Activated CD8-positive, alpha-beta T cell treated with anti-CD3 and anti-CD28 coated beads for 36 hours (primary cell): ENCODE results near the gene SIL1. TPM values are rescaled to one million over a fixed set of nuclear protein-coding genes. Genes with fewer than 3 reads are reported as not detected.
"Not testable (repeated sequence)": the region's sequence is repeated elsewhere in the genome, so short reads cannot be mapped to it uniquely, and the experiment has no call there.

ENCODE experiments used
- ATAC-seq: fragments of 200-7000 bp; cut with Tn5 transposase; one replicate; pipeline ENCODE4 v1.10.0; 2021; ENCODE audit warnings: mild to moderate bottlenecking, moderate library complexity
- CTCF ChIA-PET: fragments of 350-600 bp; sonication (Branson Sonifier 250); formaldehyde crosslinking; loops from one replicate; lab custom pipeline; 2021; ENCODE audit warnings: antibody characterized with exemption; lab: Charles Lee
- POLR2A ChIA-PET: fragments of 350-600 bp; sonication (Branson Sonifier 250); formaldehyde crosslinking; loops from one replicate; lab custom pipeline; 2021; ENCODE audit warnings: antibody characterized with exemption; lab: Charles Lee
- DNase-seq: peaks from one replicate; pipeline ENCODE4 v3.0.0-alpha.2; 2020
- H3K27ac Mint-ChIP-seq: one replicate; pipeline ENCODE4 v1.8.0; 2021; ENCODE audit warnings: mild to moderate bottlenecking, mixed read lengths
- H3K27me3 Mint-ChIP-seq: one replicate; pipeline ENCODE4 v1.8.0; 2021; ENCODE audit warnings: mixed read lengths
- H3K36me3 Mint-ChIP-seq: one replicate; pipeline ENCODE4 v1.8.0; 2021; ENCODE audit warnings: low read depth, mixed read lengths
- H3K4me1 Mint-ChIP-seq: one replicate; pipeline ENCODE4 v1.8.0; 2021; ENCODE audit warnings: low read depth, mixed read lengths
- H3K4me3 Mint-ChIP-seq: one replicate; pipeline ENCODE4 v1.8.0; 2021; ENCODE audit warnings: mild to moderate bottlenecking, moderate library complexity, mixed read lengths
- H3K9me3 Mint-ChIP-seq: one replicate; pipeline ENCODE4 v1.8.0; 2021; ENCODE audit warnings: mixed read lengths
- intact Hi-C: fragments of 100-400 bp; cut with micrococcal nuclease; formaldehyde crosslinking; loops from one replicate; pipeline ENCODE4 v1.10.0; 2022
- total RNA-seq, 2 experiments: library from RNA; stranded (reverse); gene quantifications; one replicate each; pipeline ENCODE4 v1.2.3, GENCODE V29; 2021
- TF ChIP-seq, protein P1 (sequence below): fragments of 200-600 bp; IDR thresholded peaks from one replicate; pipeline ENCODE4 v1.8.0; 2022; ENCODE audit warnings: antibody characterized with exemption, mild to moderate bottlenecking

Gene SIL1
- total RNA-seq, 2 experiments from 2014 or later: 27.6 to 32.3 TPM

- H3K4me3 Mint-ChIP-seq: no peak overlapping the region
- intact Hi-C loops: no loop called here
- ATAC-seq (no peak), DNase-seq (no peak)
- peaks cover 16% of the 10 kb centered on the region for H3K9me3 Mint-ChIP-seq
- peaks cover 2% of the 10 kb centered on the region for H3K4me1 Mint-ChIP-seq
- H3K27me3 Mint-ChIP-seq: no peaks in the 10 kb centered on the region
- H3K36me3 Mint-ChIP-seq: peaks cover 25% of the 10 kb centered on the region
- POLR2A ChIA-PET: no interaction called here
- H3K27ac Mint-ChIP-seq: no peak overlapping the region
- CTCF ChIA-PET: no interaction called here
- TF ChIP-seq, protein P1, sequence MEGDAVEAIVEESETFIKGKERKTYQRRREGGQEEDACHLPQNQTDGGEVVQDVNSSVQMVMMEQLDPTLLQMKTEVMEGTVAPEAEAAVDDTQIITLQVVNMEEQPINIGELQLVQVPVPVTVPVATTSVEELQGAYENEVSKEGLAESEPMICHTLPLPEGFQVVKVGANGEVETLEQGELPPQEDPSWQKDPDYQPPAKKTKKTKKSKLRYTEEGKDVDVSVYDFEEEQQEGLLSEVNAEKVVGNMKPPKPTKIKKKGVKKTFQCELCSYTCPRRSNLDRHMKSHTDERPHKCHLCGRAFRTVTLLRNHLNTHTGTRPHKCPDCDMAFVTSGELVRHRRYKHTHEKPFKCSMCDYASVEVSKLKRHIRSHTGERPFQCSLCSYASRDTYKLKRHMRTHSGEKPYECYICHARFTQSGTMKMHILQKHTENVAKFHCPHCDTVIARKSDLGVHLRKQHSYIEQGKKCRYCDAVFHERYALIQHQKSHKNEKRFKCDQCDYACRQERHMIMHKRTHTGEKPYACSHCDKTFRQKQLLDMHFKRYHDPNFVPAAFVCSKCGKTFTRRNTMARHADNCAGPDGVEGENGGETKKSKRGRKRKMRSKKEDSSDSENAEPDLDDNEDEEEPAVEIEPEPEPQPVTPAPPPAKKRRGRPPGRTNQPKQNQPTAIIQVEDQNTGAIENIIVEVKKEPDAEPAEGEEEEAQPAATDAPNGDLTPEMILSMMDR: no peak
Observed at GRCh38 chr5:139037732-139038131, 160.4 kb downstream of the SIL1 start.

DNA sequence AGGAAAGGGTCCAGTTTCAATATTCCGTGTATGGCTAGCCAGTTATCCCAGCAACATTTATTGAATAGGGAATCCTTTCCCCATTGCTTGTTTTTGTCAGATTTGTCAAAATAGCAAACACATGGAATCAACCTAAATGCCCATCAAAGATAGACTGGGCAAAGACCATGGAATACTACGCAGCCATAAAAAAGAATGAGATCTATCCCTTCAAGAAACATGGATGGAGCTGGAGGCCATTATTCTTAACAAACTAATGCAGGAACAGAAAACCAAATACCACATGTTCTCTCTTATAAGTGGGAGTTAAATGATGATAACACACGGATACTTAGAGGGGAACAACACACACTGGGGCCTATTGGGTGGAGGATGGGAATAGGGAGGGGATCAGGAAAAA, 161.8 kb downstream of the SIL1 start:
- CTCF ChIA-PET, POLR2A ChIA-PET, H3K27ac Mint-ChIP-seq: not testable (repeated sequence)

GRCh38 chr5:139027150-139027549, 171.0 kb downstream of the SIL1 start:
- Mint-ChIP-seq H3K27me3 (no peaks in the 10 kb centered on the region), H3K9me3 (no peaks in the 10 kb centered on the region), H3K4me3 (no peak overlapping the region), H3K27ac (no peak overlapping the region), H3K4me1 (peaks cover 4% of the 10 kb centered on the region), H3K36me3 (peaks cover 2% of the 10 kb centered on the region)
- no peak for DNase-seq
- TF ChIP-seq, protein P1: no peak
- ChIA-PET POLR2A (no interaction called here), CTCF (no interaction called here)
- no peak for ATAC-seq
- intact Hi-C loops: no loop called here

More for the DNA sequence above, 161.8 kb downstream of the SIL1 start:
- intact Hi-C loops, ATAC-seq, DNase-seq, H3K4me3 Mint-ChIP-seq, H3K27me3 Mint-ChIP-seq, H3K4me1 Mint-ChIP-seq: not testable (repeated sequence)
- Mint-ChIP-seq H3K36me3 (peaks cover 23% of the 10 kb centered on the region), H3K9me3 (peaks cover 16% of the 10 kb centered on the region)

DNA sequence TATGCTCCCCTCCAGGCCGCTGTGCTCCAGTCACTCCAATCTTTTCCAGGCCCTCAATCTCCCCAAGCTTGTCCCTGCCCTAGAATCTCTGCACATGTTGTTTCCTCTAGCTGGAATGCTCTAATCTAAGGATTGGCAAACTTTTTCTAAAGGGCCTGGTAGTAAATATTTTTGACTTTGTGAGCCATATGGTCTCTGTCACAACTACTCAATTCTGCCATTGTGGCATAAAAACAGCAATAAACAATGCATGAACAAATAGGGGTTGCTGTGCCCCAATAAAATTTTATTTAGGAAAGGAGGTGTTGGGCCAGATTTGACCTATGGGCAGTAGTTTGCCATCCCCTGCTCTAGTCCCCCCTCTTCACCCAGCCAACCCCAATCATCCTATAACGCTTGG, 172.5 kb downstream of the SIL1 start:
- intact Hi-C loops: no loop called here
- TF ChIP-seq, protein P1: no peak
- DNase-seq (no peak), ATAC-seq (no peak)
- Mint-ChIP-seq H3K4me3 (no peak overlapping the region), H3K27ac (no peak overlapping the region), H3K9me3 (no peaks in the 10 kb centered on the region), H3K36me3 (peaks cover 2% of the 10 kb centered on the region), H3K27me3 (no peaks in the 10 kb centered on the region), H3K4me1 (peaks cover 4% of the 10 kb centered on the region)
- ChIA-PET POLR2A (no interaction called here), CTCF (no interaction called here)

DNA sequence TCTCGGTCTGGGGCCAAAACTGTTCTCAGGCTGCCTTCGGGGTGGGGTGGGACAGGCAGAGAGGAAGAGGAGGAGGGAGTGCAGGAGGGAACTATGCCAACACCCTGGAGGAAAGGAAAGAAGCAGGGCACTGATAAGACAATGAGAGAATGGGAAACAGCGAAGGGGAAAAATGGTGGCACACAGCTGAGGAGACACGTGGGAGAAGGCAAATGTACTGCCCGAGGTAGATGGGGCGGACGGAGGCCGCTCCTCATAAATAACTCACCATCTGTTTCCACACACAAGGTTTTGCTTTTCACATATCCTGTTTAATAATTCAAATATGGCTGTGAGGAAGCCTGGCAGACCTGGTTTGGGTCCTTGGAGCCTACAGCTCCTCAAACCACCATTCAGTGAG, 174.9 kb downstream of the SIL1 start:
- H3K36me3 Mint-ChIP-seq: peaks cover 6% of the 10 kb centered on the region
- POLR2A ChIA-PET: no interaction called here
- TF ChIP-seq, protein P1: no peak
- H3K4me3 Mint-ChIP-seq: no peak overlapping the region
- H3K4me1 Mint-ChIP-seq: peaks cover 4% of the 10 kb centered on the region
- H3K9me3 Mint-ChIP-seq: no peaks in the 10 kb centered on the region
- H3K27me3 Mint-ChIP-seq: no peaks in the 10 kb centered on the region
- ATAC-seq (no peak), DNase-seq (no peak)
- no peak overlapping the region for H3K27ac Mint-ChIP-seq
- intact Hi-C loops: no loop called here
- CTCF ChIA-PET: no interaction called here

- H3K36me3 Mint-ChIP-seq: peaks cover 8% of the 10 kb centered on the region
- CTCF ChIA-PET: no interaction called here
Observed at GRCh38 chr5:139022528-139022927, 175.6 kb downstream of the SIL1 start.

More at GRCh38 chr5:139022528-139022927, 175.6 kb downstream of the SIL1 start:
- Mint-ChIP-seq H3K27me3 (no peaks in the 10 kb centered on the region), H3K27ac (no peak overlapping the region), H3K4me3 (no peak overlapping the region), H3K4me1 (no peaks in the 10 kb centered on the region), H3K9me3 (no peaks in the 10 kb centered on the region)
- intact Hi-C loops: no loop called here
- DNase-seq: no peak
- POLR2A ChIA-PET: no interaction called here
- no peak for ATAC-seq
- TF ChIP-seq, protein P1: no peak
